Keratinocyte (primary cell): Measurements from ENCODE around the gene PIGW. TPM values are rescaled to one million over a fixed set of nuclear protein-coding genes. Genes with fewer than 3 reads are reported as not detected.

ENCODE experiments used
- DNase-seq: peaks from one replicate; pipeline ENCODE4 v3.0.0-alpha.2; 2011; ENCODE audit warnings: low read depth, missing footprints, low spot score
- FAIRE-seq: peaks from 2 replicates; lab custom pipeline; 2011; peaks lifted over from hg19 to GRCh38; lab: Jason Lieb, UNC
- H2AFZ ChIP-seq: 2 replicates; pipeline ENCODE4 v1.6.0; 2012; ENCODE audit warnings: low read length, control low read depth, inconsistent platforms; ENCODE audit not compliant: control insufficient read depth
- H3K27ac ChIP-seq: 2 replicates; pipeline ENCODE4 v1.5.1; 2011; ENCODE audit warnings: low read length; ENCODE audit not compliant: control insufficient read depth, insufficient read depth
- H3K27me3 ChIP-seq: 3 replicates; pipeline ENCODE4 v1.6.0; 2011; ENCODE audit warnings: low read length; ENCODE audit not compliant: control insufficient read depth, insufficient read depth; ENCODE audit errors: extremely low read depth
- H3K36me3 ChIP-seq, 2 experiments: 2 replicates in 1 of 2; 3 replicates in 1 of 2; pipeline ENCODE4 v1.5.1; 2011; ENCODE audit warnings: low read length in 2 of 2, mild to moderate bottlenecking in 1 of 2; ENCODE audit not compliant: control insufficient read depth in 2 of 2, insufficient read depth in 2 of 2; ENCODE audit errors: extremely low read depth in 1 of 2
- H3K4me1 ChIP-seq: 3 replicates; pipeline ENCODE4 v1.5.1; 2011; ENCODE audit warnings: low read length; ENCODE audit not compliant: control insufficient read depth, insufficient read depth; ENCODE audit errors: extremely low read depth
- H3K4me2 ChIP-seq: 3 replicates; pipeline ENCODE4 v1.6.0; 2011; ENCODE audit warnings: low read depth, low read length; ENCODE audit not compliant: control insufficient read depth, insufficient read depth; ENCODE audit errors: extremely low read depth
- H3K4me3 ChIP-seq, 3 experiments: fragments of 200-600 bp in 1 of 3; sonication (generic) in 1 of 3; 2 replicates in 2 of 3; 3 replicates in 1 of 3; pipeline ENCODE4 v1.5.1; 2011 to 2016; ENCODE audit warnings: low read length in 3 of 3, mild to moderate bottlenecking in 3 of 3, control low read depth in 2 of 3, inconsistent platforms in 1 of 3, low read depth in 1 of 3, mixed read lengths in 1 of 3, mixed run types in 1 of 3, moderate library complexity in 1 of 3; ENCODE audit not compliant: control insufficient read depth in 2 of 3, insufficient read depth in 2 of 3; ENCODE audit errors: extremely low read depth in 1 of 3
- H3K79me2 ChIP-seq: 2 replicates; pipeline ENCODE4 v1.6.0; 2012; ENCODE audit warnings: low read length; ENCODE audit not compliant: control insufficient read depth, insufficient read depth
- H3K9ac ChIP-seq: 3 replicates; pipeline ENCODE4 v1.6.0; 2011; ENCODE audit warnings: low read length; ENCODE audit not compliant: control insufficient read depth, insufficient read depth; ENCODE audit errors: extremely low read depth
- H3K9me1 ChIP-seq: 3 replicates; pipeline ENCODE4 v1.6.0; 2011; ENCODE audit warnings: low read length; ENCODE audit not compliant: control insufficient read depth, insufficient read depth; ENCODE audit errors: extremely low read depth
- H3K9me3 ChIP-seq: 2 replicates; pipeline ENCODE4 v1.5.1; 2012; ENCODE audit warnings: low read depth, low read length; ENCODE audit not compliant: control insufficient read depth
- H4K20me1 ChIP-seq: 3 replicates; pipeline ENCODE4 v1.6.0; 2011; ENCODE audit warnings: low read length; ENCODE audit not compliant: control insufficient read depth, insufficient read depth; ENCODE audit errors: extremely low read depth
- EZH2 ChIP-seq: IDR thresholded peaks from one replicate; pipeline ENCODE4 v1.6.1; 2012; ENCODE audit warnings: inconsistent platforms, mild to moderate bottlenecking, low read length, moderate library complexity
- dilution Hi-C: fragments of 300-500 bp; cut with MboI; formaldehyde crosslinking; loops from one replicate; pipeline ENCODE4 v1.7.0; 2020; ENCODE audit warnings: low sequenced_read_pairs; ENCODE audit not compliant: extremely low pct_ligation_motif_present
- polyA plus RNA-seq, 5 experiments: library from polyadenylated mRNA; depleted of rRNA in 3 of 5; stranded (reverse) in 3 of 5; stranded (forward) in 1 of 5; unstranded in 1 of 5; fragments of >200 nt; gene quantifications; 1 replicate in 1 of 5; 2 replicates in 3 of 5; 3 replicates in 1 of 5; pipeline versions ENCODE4 v1.2.1 to v1.2.3, GENCODE V29; 2011 to 2012; ENCODE audit warnings: missing spikeins in 2 of 5, low read depth in 1 of 5, low replicate concordance in 1 of 5
- TF ChIP-seq, protein P1 (sequence below), 3 experiments: IDR thresholded peaks in 1 of 3; conservative IDR thresholded peaks in 1 of 3; optimal IDR thresholded peaks in 1 of 3; 2 replicates in 2 of 3; 3 replicates in 1 of 3; pipeline versions ENCODE3 to v1.5.1; 2011; ENCODE audit warnings: low read length in 3 of 3, mild to moderate bottlenecking in 3 of 3, moderate library complexity in 2 of 3, control low read depth in 1 of 3, inconsistent platforms in 1 of 3; ENCODE audit not compliant: insufficient read depth in 2 of 3; ENCODE audit errors: extremely low read depth in 1 of 3

PIGW gene
- polyA plus RNA-seq, 1 donor (not counting 4 experiments of a cell fraction or from before 2014, with no cell fraction given) = 9.8 TPM

DNA sequence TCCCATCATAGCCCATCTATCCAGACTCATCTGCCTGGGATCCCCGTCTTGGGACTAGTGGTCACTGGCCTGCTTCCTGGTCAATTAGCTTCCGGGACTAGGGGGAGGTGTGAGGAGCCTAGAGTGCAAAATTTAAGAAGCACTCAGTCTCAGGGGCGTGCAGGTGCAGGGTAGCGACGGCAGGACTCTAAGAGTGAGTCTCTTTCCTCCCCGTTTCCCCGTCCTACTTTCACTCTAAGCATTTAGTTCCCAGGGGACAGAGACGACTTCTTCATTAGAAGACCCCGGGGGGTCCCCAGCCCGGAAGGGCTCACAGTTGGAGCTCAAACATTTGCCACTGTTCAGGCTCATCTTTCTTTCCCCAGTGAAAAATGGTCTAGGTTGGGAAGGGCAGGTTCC is 49.0 kb upstream of the PIGW start:
- no peak for TF ChIP-seq EZH2
- TF ChIP-seq, protein P1, sequence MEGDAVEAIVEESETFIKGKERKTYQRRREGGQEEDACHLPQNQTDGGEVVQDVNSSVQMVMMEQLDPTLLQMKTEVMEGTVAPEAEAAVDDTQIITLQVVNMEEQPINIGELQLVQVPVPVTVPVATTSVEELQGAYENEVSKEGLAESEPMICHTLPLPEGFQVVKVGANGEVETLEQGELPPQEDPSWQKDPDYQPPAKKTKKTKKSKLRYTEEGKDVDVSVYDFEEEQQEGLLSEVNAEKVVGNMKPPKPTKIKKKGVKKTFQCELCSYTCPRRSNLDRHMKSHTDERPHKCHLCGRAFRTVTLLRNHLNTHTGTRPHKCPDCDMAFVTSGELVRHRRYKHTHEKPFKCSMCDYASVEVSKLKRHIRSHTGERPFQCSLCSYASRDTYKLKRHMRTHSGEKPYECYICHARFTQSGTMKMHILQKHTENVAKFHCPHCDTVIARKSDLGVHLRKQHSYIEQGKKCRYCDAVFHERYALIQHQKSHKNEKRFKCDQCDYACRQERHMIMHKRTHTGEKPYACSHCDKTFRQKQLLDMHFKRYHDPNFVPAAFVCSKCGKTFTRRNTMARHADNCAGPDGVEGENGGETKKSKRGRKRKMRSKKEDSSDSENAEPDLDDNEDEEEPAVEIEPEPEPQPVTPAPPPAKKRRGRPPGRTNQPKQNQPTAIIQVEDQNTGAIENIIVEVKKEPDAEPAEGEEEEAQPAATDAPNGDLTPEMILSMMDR (optimal IDR thresholded peaks at IDR 0.05 in 1 of 3, IDR thresholded peaks at IDR 0.05 in 1 of 3, conservative IDR thresholded peaks at IDR 0.05 in 1 of 3; ENCODE audit: extremely low read depth in 1 of 3, insufficient read depth in 2 of 3, low read length in 3 of 3) = no peak
- H3K27me3 ChIP-seq = peaks cover 13% of the 10 kb centered on the region
- H3K27ac ChIP-seq = peak overlapping the region; percentile 42
- H3K9ac ChIP-seq = peak overlapping the region; percentile 64
- H3K9me3 ChIP-seq = no peaks in the 10 kb centered on the region
- H3K9me1 ChIP-seq = no peaks in the 10 kb centered on the region
- dilution Hi-C loops = no loop called here
- H4K20me1 ChIP-seq = no peaks in the 10 kb centered on the region
- peak overlapping the region; percentile 66 to 98 (median 70) for H3K4me3 ChIP-seq
- DNase-seq = no peak
- peaks cover 24% of the 10 kb centered on the region for H3K4me1 ChIP-seq
- peak overlapping the region; percentile 96 for H3K4me2 ChIP-seq
- H3K36me3 ChIP-seq = no peaks in the 10 kb centered on the region
- peaks cover 25% of the 10 kb centered on the region for H3K79me2 ChIP-seq
- H2AFZ ChIP-seq = peak overlapping the region; percentile 93
- no peak for FAIRE-seq

DNA sequence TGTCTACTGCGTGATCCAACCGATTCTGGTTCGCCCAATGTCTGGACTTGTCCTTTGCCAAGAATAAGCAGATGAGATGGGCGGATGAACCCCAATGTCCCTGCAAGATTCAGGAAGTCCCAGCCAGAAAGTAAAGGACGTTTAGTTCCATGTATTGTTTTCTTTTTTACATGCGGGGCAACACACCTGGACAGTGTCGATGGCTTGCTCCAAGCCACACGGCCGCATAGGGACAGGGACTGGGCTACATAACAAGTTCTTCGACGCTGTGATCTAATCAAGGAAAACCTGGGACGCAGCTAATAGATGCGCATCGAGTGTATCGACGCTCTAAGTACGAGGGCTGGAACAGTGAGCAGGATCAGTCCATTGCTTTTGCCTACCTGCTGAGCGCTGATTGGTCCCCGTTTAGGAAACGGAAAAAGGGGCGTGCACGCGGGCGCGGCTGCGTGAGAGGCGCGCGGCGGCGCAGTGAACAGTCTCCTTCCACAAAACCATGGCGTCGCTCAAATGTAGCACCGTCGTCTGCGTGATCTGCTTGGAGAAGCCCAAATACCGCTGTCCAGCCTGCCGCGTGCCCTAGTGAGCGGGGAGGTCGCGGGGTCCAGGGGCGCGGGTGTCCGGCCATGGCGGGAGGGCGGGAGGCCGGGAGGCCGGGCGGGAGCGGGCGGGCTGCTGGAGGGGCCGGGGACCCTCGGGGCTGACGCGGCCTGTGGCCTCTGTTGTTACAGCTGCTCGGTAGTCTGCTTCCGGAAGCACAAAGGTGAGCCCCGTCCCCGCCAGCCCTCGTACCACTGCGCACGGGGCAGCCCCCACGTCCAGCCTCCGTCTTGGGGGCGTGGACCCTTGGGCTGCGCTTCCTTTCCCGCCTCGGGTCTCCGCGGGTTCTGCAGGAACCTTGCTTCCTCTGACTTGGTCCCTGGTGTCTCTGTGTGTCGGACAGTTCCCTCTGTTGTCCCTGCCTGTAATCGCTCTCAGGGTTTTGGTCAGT is 48.3 kb upstream of the PIGW start, which contains the start of gene ZNHIT3:
Gene ZNHIT3, plus strand, starts transcription at position 478 of the 991 bp plus-strand sequence. Its CDS starts 19 bp downstream, at position 497.
- H3K27me3 ChIP-seq = peaks cover 13% of the 10 kb centered on the region
- H3K4me2 ChIP-seq = peak within 1 kb of the TSS; percentile 96
- no peaks in the 10 kb centered on the region for H4K20me1 ChIP-seq
- H3K9me1 ChIP-seq = no peaks in the 10 kb centered on the region
- peak within 1 kb of the TSS; percentile 62 for H3K27ac ChIP-seq
- no peaks in the 10 kb centered on the region for H3K9me3 ChIP-seq
- peaks cover 30% of the 10 kb centered on the region for H3K79me2 ChIP-seq
- H3K4me3 ChIP-seq = peak within 1 kb of the TSS; percentile 66 to 98 (median 70)
- FAIRE-seq = no peak
- DNase-seq = peak; percentile 66
- H3K9ac ChIP-seq = peak within 1 kb of the TSS; percentile 64
- TF ChIP-seq, protein P1 (optimal IDR thresholded peaks at IDR 0.05 in 1 of 3, IDR thresholded peaks at IDR 0.05 in 1 of 3, conservative IDR thresholded peaks at IDR 0.05 in 1 of 3; ENCODE audit: extremely low read depth in 1 of 3, insufficient read depth in 2 of 3, low read length in 3 of 3) = no peak
- no peak for TF ChIP-seq EZH2
- H3K4me1 ChIP-seq = peaks cover 24% of the 10 kb centered on the region
- dilution Hi-C loops = no loop called here
- peaks cover 0 to 3% of the 10 kb centered on the region in 2 experiments for H3K36me3 ChIP-seq
- peak within 1 kb of the TSS; percentile 93 for H2AFZ ChIP-seq
